ENCODE data around the gene METTL16. TPM values are rescaled to one million over a fixed set of nuclear protein-coding genes. Genes with fewer than 3 reads are reported as not detected.

METTL16 gene
- polyA plus RNA-seq, 1 donor: 39.2 TPM

- no peak for DNase-seq
Measured at GRCh38 chr17:2414446-2415064, 97.1 kb downstream of the METTL16 start.

- no peak for DNase-seq
Measured at GRCh38 chr17:2412561-2413021, 99.1 kb downstream of the METTL16 start.

DNA sequence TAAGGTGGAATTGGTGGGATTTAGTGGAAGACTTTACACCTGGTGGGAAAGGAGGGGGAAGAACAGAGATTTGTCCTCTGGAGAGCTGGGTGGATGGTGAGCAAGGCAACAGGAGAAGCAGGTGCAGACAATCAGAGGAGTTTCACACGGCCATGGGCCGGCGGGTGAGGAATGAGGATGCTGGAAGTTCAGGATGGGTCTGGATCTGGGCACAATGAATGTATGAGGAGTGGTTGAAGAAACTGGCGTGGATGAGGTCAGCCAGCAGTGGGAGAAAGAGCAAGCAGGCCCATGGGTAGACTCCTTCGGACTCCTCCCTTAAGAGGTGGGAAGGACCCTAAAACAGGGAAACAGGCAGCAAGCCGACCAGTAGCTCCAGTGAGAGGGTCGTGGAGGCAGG is 100.7 kb downstream of the METTL16 start:
- no peak for DNase-seq

DNA sequence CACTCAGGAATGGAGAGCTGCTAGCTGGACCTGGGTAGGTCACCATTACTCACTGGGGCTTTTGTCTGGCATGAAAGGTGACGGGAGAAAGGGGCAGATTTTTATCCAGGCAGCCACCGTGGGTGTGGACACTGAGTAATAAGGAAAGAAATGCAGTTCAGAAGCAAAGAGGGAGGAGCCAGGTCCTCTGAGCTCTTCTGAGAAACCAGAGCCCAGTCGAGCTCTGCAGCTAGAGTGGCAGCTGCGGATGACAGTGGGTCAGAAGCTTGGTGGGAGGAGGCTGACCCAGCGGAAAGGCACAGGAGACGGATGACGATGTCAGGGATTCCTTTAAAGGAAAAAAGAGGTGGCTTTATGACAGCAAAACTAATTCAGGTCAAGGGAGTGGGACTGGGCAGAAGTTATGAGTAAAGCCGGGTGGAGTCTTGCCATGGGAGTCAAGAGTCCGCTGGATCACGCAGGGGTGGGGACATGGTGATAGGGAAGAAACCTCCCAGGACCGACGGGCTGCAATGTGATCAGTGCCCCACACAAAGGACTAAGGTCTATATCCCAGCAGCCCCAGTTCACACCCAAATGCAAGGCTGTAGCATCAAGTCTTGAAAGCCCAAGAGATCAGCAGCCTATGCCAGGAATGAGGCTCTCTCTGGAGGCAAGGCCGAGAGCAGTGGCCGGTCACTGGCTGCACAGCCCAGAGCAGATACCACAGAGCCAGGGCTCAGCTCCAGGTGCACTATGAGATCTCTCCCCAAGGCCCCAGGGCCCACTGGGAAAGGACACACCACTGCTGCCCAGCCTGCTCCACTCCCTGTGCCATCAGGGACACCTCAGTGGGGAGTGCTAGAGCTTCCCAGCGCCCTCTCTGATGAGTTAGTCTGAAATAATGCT is 104.5 kb downstream of the METTL16 start:
- no peak for DNase-seq

DNA sequence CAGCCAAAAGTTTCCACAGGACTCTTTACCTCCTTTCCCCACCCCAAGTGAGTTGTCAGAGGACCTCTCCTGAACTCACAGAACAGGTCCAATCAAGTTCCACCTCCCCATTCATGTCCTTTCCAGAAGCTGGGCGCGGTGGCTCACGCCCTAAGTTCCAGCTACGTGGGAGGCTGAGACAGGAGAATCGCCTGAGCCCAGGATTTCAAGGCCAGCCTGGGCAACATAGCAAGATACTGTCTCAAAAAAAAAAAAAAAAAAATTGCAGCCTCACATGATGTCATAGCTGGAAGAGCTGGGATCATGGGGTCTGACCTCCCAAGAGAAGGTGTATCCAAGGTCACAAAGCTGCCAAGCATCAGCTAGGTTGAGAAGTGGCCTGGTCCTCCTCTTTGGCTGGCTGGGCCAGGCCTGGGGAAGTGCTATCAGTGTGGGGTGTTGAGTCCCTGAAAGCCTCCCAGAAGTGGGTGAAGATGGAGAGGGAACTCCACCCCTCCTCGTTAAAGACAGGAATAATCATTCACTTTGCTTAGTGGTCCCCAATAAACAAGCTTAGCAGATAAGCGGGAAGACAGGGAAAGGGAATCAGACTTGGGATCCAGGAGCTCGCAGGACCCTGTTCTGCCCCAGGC is 105.3 kb downstream of the METTL16 start:
- DNase-seq: no peak

DNA sequence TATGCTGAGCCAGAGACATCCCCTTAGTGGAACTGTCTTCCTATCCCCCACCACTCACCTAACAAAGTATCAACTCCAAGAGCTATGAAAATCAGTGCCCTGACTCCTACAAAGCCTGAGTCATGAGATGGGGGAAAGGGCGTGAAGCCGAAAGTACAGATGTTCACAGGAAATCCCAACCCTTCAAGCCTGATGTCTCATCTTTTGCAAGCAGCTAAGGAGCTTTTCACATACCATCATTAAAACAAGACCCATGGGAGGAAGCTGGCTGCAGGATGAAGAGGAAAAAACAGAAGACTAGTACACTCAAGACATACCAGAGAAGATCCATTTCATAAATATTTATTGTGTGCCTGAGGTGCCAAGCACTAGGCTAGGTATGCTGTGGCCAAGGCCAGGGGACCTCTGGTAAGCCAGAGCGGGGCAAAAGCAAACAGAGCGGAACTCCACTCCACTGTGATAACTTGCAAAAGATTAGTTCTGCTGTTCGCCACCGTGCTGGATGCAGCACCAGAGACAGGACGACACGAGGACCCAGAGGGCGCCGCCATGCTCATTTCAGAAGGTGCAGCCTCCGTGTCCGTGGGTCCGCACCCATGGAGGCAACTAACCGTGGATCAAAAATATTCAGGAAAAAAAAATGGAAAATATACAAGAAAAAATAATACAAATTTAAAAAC is 106.3 kb downstream of the METTL16 start:
- DNase-seq: no peak

GRCh38 chr17:2403044-2403443 is 108.6 kb downstream of the METTL16 start:
- no peak for DNase-seq

DNA sequence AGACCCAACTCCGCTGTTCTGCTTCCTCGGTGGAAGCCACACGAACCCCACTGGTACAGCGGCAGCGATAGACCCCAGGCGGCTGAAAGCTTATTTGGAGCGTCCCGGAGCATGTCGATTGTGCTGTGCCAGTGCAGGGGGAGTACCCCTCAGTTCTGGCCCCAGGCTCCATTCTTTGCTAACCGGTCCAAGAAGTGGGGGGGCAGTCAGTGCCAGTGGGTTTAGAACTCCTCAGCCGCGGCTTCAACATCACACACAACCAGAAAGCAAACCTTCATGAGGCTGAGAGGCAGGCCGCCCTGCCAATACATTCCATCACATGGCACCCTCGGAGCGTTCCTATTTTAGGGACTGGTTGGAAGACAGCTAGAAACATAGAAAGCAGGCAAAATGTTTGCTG is 109.1 kb downstream of the METTL16 start:
- no peak for DNase-seq

GRCh38 chr17:2401426-2402221 is 110.1 kb downstream of the METTL16 start:
- peak; percentile 99 for DNase-seq

DNA sequence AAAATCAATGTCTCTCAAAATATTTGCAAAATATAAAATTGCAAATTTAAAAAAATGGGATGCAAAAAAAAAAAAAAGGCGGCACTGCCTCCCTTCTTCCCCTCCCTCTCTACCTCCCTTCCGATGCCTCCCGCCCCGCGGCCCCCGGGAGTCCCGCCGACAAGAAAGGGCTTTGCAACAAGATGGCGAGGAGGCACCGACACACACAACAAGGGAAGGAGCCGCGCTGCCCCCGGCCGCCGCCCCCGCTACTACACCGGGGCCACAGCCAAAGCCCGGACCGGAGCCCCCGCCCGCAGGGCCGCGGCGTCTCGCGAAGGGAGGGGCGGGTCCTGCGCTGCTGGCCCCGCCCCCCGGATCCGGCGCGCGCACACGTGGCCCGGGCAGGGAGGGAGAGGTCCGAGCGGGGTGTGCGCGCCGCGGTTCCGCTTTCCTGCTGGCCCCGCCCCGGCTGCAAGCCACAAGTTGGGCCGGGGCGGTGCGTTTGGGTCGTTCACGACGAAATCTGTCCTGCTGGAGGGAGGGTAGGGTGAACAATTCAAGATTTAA is 110.7 kb downstream of the METTL16 start, which contains the start of gene MNT:
TSS of gene MNT (minus strand) at position 184 of the 549 bp plus-strand sequence. CDS start 348 bp downstream, outside the sequence.
- peak; percentile 91 for DNase-seq

DNA sequence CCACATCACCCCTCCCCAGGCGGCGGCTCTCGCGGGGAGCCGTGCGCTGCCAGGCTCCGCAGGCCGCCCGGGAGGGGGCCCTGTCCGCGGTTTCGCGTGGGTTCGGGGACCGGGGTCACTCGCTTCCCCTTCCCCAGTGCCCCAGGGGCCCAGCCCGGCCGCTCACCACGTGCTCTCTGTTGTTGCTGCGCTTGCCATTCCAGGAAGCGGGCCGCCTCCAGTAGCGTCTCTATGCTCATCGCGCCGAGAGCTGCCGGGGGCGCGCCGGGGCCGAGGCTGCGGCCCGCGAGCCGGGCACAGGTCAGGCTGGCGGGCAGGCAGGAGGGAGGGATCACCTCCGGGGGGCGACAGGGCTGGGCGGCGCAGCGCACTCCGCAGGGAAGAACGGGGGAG is 111.2 kb downstream of the METTL16 start:
- DNase-seq: no peak

DNA sequence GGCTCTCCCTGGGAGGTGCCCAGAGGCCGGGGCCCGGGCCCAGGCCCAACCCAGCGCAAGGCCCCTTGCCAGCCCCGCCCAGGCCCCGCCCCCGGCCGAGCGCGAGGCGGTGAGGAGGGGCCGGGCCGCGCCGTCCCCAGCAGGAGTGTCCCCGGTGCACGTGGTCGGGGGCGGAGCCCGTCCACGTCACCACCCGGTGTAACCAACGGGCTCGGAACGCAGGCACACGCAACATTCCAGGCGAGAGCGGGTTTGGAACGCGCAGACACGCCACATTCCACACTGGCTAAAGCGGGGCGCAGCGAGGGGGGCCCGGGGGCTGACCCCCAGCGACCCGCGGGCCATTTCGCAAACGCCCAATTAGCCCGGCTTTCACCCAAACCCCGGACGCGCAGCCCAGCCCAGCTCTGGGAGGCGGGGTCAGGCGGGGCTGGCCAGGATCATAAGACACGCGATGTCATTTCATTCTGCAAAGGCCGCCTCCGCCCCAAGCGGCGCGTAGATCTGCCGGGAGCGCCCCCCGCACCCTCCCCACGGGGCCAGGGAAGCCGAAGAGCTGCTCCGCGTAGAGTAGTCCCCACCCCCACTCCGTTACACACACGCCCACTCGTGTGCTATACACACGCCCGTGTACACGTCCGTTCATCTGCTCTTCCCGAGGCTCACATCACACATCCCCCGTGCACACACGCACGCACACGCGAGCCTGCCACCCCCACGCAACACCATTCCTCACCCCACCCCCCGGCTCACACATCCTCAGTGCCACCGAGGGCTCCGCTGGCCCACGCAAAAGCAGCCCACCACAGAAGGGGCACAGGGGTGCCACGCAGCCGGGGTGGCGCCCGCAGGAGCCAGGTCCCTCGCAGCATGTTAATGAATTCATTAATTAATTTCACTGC is 111.9 kb downstream of the METTL16 start:
- DNase-seq: peak; percentile 93

DNA sequence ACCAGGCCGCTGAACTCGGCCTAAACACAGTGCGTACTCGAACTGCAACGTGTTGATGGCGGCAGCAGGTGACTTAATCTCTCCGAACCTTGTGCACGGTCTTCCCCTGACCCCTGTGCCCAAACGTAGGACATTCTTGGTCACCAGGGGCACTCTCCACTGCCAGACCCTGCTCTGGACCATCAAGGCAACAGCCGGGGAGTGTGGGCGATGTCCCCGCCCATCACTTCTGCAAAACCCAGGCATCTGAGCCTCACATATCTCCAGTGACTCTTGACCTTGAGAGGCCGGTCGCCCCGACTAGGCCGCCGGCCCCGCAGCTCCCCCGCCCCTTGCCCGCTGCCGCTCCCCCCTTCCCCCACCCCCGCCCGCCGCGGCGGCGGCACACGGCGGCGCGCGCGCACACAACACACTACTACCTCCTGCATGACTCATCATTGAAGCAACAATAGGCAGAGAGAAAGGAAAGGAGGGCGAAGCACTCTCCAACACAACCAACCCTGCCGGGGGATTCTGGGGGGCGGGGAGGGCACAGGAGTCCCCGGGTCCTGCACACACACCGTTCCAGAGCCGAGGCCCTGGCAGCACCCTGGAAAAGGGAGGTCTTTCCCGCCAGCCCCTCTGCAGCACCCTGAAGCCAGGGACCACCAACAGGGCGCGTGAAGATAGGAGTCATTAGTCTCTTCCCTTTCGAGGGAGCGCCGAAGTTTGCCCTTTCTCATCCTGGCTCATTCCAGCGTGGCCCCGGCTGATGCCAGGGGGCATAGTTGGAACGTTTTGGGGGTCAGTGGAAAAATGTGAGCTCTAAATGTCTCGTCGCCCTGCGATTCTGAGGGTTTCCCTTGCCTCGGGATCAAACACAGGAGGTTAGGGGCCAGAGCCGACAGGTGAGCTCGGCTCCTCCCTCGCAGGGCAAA is 112.8 kb downstream of the METTL16 start:
- no peak for DNase-seq

DNA sequence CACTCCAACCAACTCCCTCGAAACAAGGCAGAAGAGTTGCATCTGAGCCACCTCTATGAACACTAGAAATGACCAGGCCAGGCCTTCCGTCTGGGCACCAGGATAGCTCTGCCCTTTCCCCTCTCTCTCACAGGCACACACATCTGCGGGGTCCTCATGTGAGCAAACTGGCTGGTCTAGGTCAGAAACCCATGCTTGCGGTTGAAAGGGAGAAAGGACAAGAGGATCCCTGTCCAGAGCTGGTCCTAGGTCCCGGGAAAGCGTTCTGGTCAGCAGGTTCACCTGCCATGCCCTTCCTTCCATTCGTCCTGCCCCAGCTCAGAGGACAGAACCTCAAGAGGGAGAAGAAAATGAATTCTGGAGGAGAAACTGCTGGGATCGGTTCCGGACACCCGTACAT is 113.5 kb downstream of the METTL16 start:
- no peak for DNase-seq

DNA sequence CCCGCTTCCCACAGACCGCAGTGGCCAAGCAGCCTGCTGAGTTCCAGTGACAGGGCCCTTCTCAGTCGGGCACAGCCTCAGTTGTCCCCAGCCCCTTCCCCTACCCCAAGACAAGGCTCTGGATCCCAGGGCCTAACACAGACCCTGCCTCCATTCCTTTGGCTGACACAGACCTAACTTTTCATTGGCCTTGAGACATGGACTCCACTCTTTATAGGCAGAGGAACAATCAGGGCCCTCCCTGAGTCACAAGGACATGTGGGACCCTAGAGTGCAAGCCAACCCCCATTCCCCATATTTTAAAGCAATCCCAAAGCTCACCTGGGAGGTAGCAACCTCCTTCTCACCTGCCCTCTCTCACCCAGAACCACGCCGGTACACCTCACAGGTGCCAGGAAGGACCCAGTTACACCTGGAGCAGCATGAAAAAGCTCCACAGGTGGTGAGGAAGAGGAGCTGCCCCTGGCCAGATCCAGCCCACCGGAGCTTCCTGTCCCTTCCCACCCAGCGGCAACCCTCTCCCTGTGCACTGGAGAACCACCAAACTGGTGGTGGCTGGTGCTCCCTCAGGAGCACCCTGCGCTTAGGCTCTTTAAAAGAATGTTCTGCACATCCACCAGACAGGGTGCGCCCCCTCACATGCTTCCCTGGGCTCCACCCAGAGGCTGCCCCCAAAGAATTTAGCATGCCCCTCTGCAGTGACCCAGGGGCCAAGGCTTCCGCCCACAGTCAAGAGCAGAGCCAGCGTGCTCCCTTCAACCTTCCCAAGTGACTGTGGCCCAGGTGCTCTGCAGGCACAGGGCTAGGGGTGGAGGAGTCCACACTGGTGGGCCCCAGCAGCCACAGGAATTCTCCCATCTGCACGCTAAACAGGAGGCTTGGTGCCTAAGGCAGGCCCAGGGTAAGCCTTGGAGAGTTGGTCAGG is 114.2 kb downstream of the METTL16 start:
- DNase-seq: no peak

- DNase-seq: peak; percentile 94
Measured at GRCh38 chr17:2396568-2397246, 115.0 kb downstream of the METTL16 start.

GRCh38 chr17:2396192-2396567 is 115.5 kb downstream of the METTL16 start:
- no peak for DNase-seq

All from left kidney (tissue), 2 donors.